ENCODE data around the gene PSMC5. TPM values are rescaled to one million over a fixed set of nuclear protein-coding genes. Genes with fewer than 3 reads are reported as not detected.

The PSMC5 gene
- total RNA-seq, 4 donors from 2014 or later = 91.0 to 119 (median 103) TPM

DNA sequence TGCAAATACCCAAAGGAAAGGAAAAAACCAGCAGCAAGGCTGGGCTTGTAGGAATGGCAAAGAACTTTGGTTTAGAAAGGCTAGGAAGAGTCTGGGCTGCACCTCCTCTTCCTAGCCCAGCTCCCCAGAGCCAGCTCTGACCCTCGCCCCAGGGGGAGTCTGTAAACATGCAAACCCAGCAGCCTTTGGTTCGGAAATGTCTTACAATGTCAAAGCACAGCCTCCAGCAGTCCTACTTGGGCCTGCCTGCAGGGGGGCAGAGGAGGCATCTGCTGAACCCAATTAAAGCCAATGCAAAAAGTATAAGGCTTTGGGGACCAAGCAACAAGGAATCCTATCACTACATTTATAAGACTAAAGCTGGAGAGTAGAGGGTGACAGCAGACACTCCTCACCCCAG is 5.2 kb downstream of the PSMC5 start:
- no peak for ATAC-seq (ENCODE audit: low FRiP score)
- TF ChIP-seq, protein P1, sequence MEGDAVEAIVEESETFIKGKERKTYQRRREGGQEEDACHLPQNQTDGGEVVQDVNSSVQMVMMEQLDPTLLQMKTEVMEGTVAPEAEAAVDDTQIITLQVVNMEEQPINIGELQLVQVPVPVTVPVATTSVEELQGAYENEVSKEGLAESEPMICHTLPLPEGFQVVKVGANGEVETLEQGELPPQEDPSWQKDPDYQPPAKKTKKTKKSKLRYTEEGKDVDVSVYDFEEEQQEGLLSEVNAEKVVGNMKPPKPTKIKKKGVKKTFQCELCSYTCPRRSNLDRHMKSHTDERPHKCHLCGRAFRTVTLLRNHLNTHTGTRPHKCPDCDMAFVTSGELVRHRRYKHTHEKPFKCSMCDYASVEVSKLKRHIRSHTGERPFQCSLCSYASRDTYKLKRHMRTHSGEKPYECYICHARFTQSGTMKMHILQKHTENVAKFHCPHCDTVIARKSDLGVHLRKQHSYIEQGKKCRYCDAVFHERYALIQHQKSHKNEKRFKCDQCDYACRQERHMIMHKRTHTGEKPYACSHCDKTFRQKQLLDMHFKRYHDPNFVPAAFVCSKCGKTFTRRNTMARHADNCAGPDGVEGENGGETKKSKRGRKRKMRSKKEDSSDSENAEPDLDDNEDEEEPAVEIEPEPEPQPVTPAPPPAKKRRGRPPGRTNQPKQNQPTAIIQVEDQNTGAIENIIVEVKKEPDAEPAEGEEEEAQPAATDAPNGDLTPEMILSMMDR (IDR thresholded peaks at IDR 0.05) = no peak
- DNase-seq (ENCODE audit: low spot score) = no peak

DNA sequence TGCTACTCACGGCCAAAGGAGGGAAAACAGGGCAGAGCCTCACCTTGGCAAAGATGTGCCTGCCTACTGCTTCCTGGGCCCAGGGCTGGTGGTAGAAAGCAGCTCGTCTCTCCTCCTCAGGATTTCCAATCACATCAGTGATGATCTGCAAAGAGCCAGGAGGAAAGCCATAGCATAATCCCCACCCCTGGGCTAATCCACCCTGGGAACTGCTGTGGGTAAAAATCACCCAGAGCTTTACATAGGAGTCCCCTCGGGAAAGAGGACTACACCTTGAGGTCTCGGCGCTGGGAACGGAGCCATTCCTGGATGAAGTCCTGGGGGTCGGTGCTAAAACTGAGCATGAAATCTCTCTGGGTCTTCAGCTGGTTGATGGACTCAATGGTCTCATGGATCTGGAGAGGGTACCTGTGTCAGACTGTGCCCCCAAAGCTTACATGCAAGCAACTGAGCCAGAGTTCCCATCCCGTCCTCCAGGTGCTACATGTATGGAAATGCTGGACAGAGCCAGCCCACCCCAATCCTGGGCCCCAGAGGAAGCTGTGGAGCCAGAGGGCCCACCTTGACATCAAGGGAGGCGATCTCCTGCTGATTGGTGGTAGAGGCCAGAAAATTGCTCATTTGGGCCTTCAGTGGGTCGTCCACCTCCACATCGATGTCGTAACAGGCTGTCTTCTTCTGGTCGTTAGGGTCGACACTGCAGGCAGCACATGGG is 6.0 kb downstream of the PSMC5 start:
- DNase-seq (ENCODE audit: low spot score) (no peak), ATAC-seq (ENCODE audit: low FRiP score) (no peak)
- TF ChIP-seq, protein P1 (IDR thresholded peaks at IDR 0.05) = no peak

DNA sequence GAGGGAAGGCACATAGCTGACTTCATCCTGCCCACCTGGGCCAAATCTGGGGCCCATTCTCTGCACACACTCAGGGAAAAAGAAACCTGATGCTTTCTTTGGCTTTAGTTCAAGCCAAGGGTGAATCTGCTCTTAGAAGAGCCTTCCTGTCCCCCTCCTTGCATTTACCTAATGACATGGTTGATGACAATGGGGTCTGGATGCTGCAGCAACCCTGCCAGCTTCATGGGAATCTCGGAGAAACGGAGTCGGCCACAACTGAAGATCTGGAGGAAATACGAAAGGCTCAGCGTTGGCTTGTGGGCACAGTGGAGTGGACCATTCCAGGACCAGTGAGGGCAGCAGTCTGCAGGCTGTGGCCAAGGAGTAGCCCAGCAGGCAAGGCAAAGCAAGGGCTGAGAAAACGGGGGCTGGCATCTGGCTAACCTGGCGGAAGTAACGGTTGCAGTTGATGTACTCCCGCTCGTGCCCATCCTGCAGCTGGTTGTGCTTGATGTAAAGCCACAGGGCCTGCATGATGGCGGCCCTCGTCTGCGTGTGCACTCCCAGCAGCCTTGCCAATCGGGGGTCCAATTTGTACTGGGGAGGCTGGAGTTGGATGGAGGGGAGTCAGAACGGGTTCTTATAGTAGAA is 6.6 kb downstream of the PSMC5 start:
- no peak for ATAC-seq (ENCODE audit: low FRiP score)
- no peak for DNase-seq (ENCODE audit: low spot score)
- TF ChIP-seq, protein P1 (IDR thresholded peaks at IDR 0.05) = no peak

DNA sequence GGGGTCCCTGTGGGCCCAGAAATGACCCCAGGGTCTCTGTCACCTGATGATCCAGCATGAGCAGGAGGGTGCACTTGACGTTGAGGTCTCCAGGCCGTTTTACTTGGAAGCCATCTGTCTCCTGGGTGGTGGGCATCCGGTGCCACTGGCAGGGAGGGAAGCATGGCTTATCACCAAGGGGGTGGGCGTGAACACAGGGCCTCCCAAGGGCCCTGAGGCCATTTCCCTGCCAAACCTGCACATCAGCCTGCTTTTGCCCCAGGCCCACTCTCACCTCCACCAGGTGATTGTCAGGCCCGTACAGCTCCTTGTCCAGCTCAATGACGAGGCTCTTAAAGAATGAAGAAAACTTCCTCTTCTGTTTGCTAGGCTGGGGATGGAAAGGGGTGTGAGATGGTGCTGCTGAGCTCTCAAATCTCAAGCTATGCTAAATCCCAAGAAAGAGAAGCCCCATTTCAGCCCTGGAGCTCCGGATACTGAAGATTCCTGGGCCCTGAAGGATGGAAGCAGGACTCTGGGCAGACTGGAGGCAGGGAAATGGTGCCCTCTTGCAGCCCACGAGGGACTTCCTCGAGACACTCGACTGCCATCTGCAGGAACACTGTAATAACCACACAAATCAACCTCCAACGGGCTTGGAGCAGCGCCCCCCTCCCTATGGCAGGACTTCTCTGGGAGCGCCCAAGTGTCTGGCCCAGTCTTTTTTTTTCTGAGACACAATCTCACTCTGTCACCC is 7.4 kb downstream of the PSMC5 start:
- DNase-seq (ENCODE audit: low spot score) (no peak), ATAC-seq (ENCODE audit: low FRiP score) (no peak)
- TF ChIP-seq, protein P1 (IDR thresholded peaks at IDR 0.05) = no peak

DNA sequence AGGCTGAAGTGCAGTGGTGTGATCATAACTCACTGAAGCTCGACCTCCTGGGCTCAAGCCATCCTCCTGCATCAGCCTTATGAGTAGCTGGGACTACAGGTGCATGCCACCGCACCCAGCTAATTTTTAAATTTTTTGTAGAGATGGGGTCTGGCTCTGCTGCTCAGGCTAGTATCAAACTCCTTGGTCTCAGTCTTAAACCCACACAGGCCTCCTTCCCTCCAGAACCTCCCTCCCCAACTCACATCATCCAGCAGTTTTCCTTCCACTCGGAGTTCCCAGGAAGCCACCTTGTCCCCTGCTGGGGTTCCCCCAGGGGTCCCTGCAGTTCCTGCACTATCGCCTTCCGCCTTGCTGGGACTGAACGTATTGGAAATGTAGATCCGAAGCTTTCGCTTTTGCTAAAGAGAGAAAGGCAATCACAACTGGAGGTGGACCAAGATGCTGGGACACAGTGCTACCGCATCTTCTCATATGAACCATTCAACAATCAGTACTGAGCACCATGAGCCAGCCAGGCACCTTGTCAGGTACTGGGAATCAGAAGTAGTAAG is 8.0 kb downstream of the PSMC5 start:
- no peak for DNase-seq (ENCODE audit: low spot score)
- TF ChIP-seq, protein P1 (IDR thresholded peaks at IDR 0.05) = no peak
- no peak for ATAC-seq (ENCODE audit: low FRiP score)

DNA sequence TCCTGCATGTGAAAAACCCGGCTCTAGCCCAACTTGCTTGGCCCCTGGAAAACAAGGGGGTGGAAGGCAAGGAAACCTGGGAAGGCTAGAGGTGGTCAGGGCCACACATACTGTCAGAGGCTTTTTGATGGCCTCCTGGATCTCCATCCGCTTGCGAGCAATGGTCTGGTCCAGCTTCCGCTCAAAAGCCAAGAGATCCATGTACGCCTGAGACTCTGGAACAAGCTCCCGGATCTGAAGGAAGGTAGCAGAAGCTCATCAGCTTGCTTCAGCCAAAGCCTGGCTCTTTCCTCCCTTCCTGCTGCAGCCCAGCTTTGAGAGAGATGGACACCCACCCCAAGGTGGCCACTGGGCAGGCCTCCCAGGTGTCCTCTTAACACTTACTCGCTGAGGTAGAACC is 9.6 kb downstream of the PSMC5 start:
- ATAC-seq (ENCODE audit: low FRiP score) (no peak), DNase-seq (ENCODE audit: low spot score) (no peak)
- TF ChIP-seq, protein P1 (IDR thresholded peaks at IDR 0.05) = no peak
